HepG2 (cell line): ENCODE results near the gene MAP4K3.

ENCODE experiments used
- CTCF ChIP-seq: sonication (generic); formaldehyde crosslinking; IDR thresholded peaks from 2 replicates; pipeline ENCODE4 v1.5.0; 2020; ENCODE audit warnings: mild to moderate bottlenecking, missing genetic modification reagents, moderate library complexity
- SP2 ChIP-seq: sonication (generic); formaldehyde crosslinking; IDR thresholded peaks from 2 replicates; pipeline ENCODE4 v1.5.1; 2020; ENCODE audit warnings: mild to moderate bottlenecking, missing genetic modification reagents
- ZNF670 ChIP-seq: sonication (generic); formaldehyde crosslinking; IDR thresholded peaks from 2 replicates; pipeline ENCODE4 v1.8.0; 2022; ENCODE audit warnings: mild to moderate bottlenecking, missing genetic modification reagents, borderline replicate concordance

- no peak for TF ChIP-seq ZNF670 (CRISPR knock-in tag)
- no peak for TF ChIP-seq SP2 (CRISPR knock-in tag)
- no peak for TF ChIP-seq CTCF (CRISPR knock-in tag)
These were observed 35.8 kb downstream of the MAP4K3 start for GRCh38 chr2:39401319-39401718.
